Stimulated activated naive CD8-positive, alpha-beta T cell treated with anti-CD3 and anti-CD28 coated beads, Interleukin-15, Interleukin-2, amounts not matched to agents 100 ng/mL and 50 ng/mL, for 24 hours (primary cell): ENCODE measurements around the gene GMNC.

Experiments
- H3K27ac Mint-ChIP-seq: one replicate; pipeline ENCODE4 v1.8.0; 2021; ENCODE audit warnings: mild to moderate bottlenecking, mixed read lengths
- H3K27me3 Mint-ChIP-seq: one replicate; pipeline ENCODE4 v1.8.0; 2021; ENCODE audit warnings: mixed read lengths
- H3K36me3 Mint-ChIP-seq: one replicate; pipeline ENCODE4 v1.8.0; 2021; ENCODE audit warnings: low read depth, mixed read lengths
- H3K4me1 Mint-ChIP-seq: one replicate; pipeline ENCODE4 v1.8.0; 2021; ENCODE audit warnings: low read depth, mixed read lengths
- H3K4me3 Mint-ChIP-seq: one replicate; pipeline ENCODE4 v1.8.0; 2021; ENCODE audit warnings: mild to moderate bottlenecking, mixed read lengths
- H3K9me3 Mint-ChIP-seq: one replicate; pipeline ENCODE4 v1.8.0; 2021; ENCODE audit warnings: mixed read lengths

GMNC gene

DNA sequence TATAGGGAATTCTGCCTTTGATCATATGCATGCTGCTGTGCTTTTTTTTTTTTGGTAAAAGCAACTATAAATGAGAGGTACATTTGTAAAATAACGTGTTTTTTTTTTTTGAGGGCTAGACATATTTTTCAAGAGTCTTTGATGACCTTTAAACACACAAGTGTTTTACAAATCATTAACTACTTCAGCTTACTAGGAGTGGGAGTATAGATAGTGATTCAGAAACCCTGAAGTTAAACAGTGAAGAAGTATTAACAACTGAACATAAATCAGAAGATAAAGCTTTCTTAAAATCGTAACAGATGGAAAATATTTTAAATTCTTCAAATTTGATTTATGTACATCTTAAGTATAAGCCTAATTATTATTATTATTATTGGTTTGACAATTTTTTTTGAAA lies 2.9 kb upstream of the GMNC start:
- Mint-ChIP-seq H3K27me3 (peaks cover 52% of the 10 kb centered on the region), H3K9me3 (no peaks in the 10 kb centered on the region), H3K27ac (no peak overlapping the region), H3K36me3 (no peaks in the 10 kb centered on the region), H3K4me3 (no peak overlapping the region), H3K4me1 (peaks cover 4% of the 10 kb centered on the region)

DNA sequence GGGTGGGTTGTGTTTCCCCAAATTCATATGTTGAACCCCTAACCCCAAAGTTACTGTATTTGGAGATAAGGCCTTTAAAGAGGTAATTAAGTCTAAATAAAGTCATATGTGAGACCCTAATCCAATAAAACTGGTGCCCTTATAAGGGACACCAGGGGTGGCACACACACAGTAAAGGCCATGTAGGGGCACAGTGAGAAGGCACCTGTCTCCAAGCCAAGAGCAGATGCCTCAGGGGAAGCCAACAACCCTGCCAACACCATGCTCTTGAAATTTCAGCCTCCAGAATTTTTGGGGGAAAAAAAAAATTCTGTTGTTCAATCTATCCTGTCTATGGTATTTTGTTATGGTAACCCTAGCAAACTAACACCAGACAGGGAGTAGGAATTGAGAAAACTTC lies 1.5 kb upstream of the GMNC start:
- Mint-ChIP-seq H3K4me3 (no peak overlapping the region), H3K27me3 (peaks cover 62% of the 10 kb centered on the region), H3K9me3 (no peaks in the 10 kb centered on the region), H3K4me1 (peaks cover 4% of the 10 kb centered on the region), H3K36me3 (no peaks in the 10 kb centered on the region), H3K27ac (no peak overlapping the region)

- no peaks in the 10 kb centered on the region for H3K9me3 Mint-ChIP-seq
- peak overlapping the region; percentile 47 for H3K4me3 Mint-ChIP-seq
- peaks cover 4% of the 10 kb centered on the region for H3K4me1 Mint-ChIP-seq
- peaks cover 62% of the 10 kb centered on the region for H3K27me3 Mint-ChIP-seq
- no peaks in the 10 kb centered on the region for H3K36me3 Mint-ChIP-seq
- H3K27ac Mint-ChIP-seq, result no peak overlapping the region
Measured at GRCh38 chr3:190863119-190863465, 598 bp upstream of the GMNC start.

DNA sequence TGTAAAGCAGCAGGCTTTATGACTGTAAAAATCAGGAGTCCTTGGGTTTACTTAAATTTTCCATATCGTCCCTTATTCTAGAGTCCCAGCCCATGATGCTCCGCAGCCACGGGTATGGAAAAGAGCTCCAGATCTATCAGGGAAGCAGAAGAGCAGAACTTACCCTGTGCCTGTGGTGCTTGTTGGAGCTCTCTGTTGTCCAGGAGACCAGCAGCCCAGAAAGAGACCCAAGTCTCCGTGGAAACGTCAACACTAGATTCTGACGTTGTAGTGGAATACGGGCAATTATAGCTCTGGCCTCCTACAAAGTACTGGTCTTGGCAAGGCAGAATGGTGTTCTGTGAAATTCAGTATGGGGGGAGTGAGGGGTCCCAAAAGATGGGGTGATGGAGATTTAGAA lies 2.0 kb downstream of the GMNC start:
- peaks cover 54% of the 10 kb centered on the region for H3K27me3 Mint-ChIP-seq
- no peak overlapping the region for H3K27ac Mint-ChIP-seq
- no peaks in the 10 kb centered on the region for H3K36me3 Mint-ChIP-seq
- H3K4me1 Mint-ChIP-seq, result peaks cover 4% of the 10 kb centered on the region
- H3K9me3 Mint-ChIP-seq, result no peaks in the 10 kb centered on the region
- no peak overlapping the region for H3K4me3 Mint-ChIP-seq

DNA sequence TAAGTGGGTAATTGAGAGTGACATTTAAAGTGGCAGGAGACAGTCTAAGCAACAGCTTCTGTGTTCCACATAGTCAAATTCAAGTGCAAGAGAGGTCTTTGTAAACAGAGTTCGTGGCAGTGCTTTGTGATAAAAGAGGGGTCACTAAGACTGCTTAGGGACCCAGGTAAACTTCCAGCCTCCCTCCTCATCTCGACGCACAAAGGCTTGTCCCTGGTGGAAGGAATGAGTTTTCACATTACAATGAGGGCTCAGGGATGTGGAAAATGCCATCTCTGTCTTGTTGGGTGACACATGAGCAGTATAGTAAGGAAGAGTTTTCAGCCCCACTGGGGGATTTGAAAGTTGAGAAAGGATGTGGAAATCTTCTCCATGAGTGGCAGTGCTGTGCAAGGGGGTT lies 7.3 kb downstream of the GMNC start:
- H3K27ac Mint-ChIP-seq, result no peak overlapping the region
- H3K36me3 Mint-ChIP-seq, result no peaks in the 10 kb centered on the region
- H3K4me1 Mint-ChIP-seq, result no peaks in the 10 kb centered on the region
- peaks cover 7% of the 10 kb centered on the region for H3K27me3 Mint-ChIP-seq
- H3K9me3 Mint-ChIP-seq, result peaks cover 8% of the 10 kb centered on the region
- no peak overlapping the region for H3K4me3 Mint-ChIP-seq

DNA sequence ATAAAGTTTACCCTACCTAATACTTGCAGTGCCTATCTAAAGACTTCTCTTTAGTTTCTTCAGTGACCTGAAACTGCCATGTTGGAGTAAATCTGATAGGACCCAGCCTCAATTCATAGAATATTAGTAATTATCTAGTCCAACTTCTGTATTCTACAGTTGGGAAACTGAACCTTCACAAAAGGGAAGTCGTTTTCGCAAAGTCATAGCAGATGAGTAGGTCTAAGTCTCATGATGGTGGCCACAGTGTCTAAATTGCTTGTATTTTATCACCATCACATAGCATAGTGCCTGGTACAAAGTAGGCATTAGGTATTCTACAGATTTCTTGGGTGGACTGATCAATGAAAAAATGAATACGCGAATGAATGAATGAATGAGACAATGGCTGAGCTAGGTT lies 8.4 kb downstream of the GMNC start:
- no peaks in the 10 kb centered on the region for H3K4me1 Mint-ChIP-seq
- H3K27ac Mint-ChIP-seq, result no peak overlapping the region
- no peak overlapping the region for H3K4me3 Mint-ChIP-seq

GRCh38 chr3:190853464-190853863 lies 9.0 kb downstream of the GMNC start:
- Mint-ChIP-seq H3K36me3 (no peaks in the 10 kb centered on the region), H3K27me3 (no peaks in the 10 kb centered on the region), H3K9me3 (peaks cover 8% of the 10 kb centered on the region), H3K4me3 (no peak overlapping the region), H3K27ac (no peak overlapping the region), H3K4me1 (no peaks in the 10 kb centered on the region)

More for the DNA sequence above, 8.4 kb downstream of the GMNC start:
- no peaks in the 10 kb centered on the region for H3K27me3 Mint-ChIP-seq
- H3K9me3 Mint-ChIP-seq, result peaks cover 8% of the 10 kb centered on the region
- no peaks in the 10 kb centered on the region for H3K36me3 Mint-ChIP-seq

DNA sequence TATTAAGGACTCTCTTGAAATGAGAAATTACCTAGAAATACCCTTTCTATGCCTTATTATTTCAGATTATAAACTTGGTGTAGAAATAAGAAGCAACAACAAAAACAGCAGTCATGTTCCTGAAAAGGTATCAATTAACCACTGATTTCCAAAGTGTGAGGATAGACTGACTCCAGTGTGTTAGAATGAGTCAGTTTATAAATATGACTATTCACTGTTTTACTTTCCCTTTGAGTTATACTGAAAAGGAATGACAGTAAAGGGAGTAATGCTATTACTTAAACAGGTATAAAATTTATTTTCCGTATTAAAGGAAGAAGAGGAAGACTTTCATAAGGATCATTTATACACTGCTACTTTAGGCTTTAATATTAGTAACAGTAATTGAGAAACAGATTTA lies 12.9 kb downstream of the GMNC start:
- Mint-ChIP-seq H3K4me1 (no peaks in the 10 kb centered on the region), H3K27ac (no peak overlapping the region), H3K36me3 (no peaks in the 10 kb centered on the region), H3K27me3 (no peaks in the 10 kb centered on the region), H3K9me3 (peaks cover under 1% of the 10 kb centered on the region), H3K4me3 (no peak overlapping the region)

- Mint-ChIP-seq H3K4me3 (no peak overlapping the region), H3K27me3 (no peaks in the 10 kb centered on the region), H3K36me3 (no peaks in the 10 kb centered on the region), H3K4me1 (no peaks in the 10 kb centered on the region), H3K27ac (no peak overlapping the region), H3K9me3 (no peaks in the 10 kb centered on the region)
Measured at GRCh38 chr3:190848870-190849269, 13.6 kb downstream of the GMNC start.

DNA sequence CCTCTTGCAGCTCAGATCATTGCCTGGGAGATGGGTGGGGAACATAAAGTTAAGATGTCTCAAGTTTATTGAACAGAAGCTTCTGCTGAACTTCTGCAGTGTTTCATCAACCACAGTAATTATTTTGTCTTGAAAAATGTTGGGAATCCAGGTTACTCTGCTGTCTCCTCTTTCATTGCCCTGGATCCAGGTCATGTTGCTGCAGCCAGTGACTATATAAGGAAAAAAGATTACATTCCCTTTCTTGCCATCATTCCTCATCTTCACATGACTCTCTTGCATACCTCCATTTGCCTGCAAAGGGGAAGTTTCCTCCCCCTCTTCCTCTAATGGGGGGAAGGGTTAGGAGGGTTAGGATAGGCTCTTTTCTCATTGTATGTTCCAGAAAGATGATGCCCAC lies 15.1 kb downstream of the GMNC start:
- no peaks in the 10 kb centered on the region for H3K27me3 Mint-ChIP-seq
- H3K9me3 Mint-ChIP-seq, result no peaks in the 10 kb centered on the region
- H3K36me3 Mint-ChIP-seq, result no peaks in the 10 kb centered on the region
- H3K4me1 Mint-ChIP-seq, result no peaks in the 10 kb centered on the region
- H3K4me3 Mint-ChIP-seq, result no peak overlapping the region
- no peak overlapping the region for H3K27ac Mint-ChIP-seq

GRCh38 chr3:190840146-190840545 lies 22.3 kb downstream of the GMNC start:
- Mint-ChIP-seq H3K4me3 (no peak overlapping the region), H3K9me3 (peaks cover 5% of the 10 kb centered on the region), H3K27ac (no peak overlapping the region), H3K4me1 (no peaks in the 10 kb centered on the region), H3K27me3 (no peaks in the 10 kb centered on the region), H3K36me3 (no peaks in the 10 kb centered on the region)

GRCh38 chr3:190831225-190831624 lies 31.3 kb downstream of the GMNC start:
- no peaks in the 10 kb centered on the region for H3K27me3 Mint-ChIP-seq
- no peak overlapping the region for H3K4me3 Mint-ChIP-seq
- no peak overlapping the region for H3K27ac Mint-ChIP-seq
- no peaks in the 10 kb centered on the region for H3K4me1 Mint-ChIP-seq
- H3K9me3 Mint-ChIP-seq, result no peaks in the 10 kb centered on the region
- no peaks in the 10 kb centered on the region for H3K36me3 Mint-ChIP-seq

- Mint-ChIP-seq H3K27ac (no peak overlapping the region), H3K27me3 (no peaks in the 10 kb centered on the region), H3K36me3 (no peaks in the 10 kb centered on the region), H3K4me1 (no peaks in the 10 kb centered on the region), H3K9me3 (no peaks in the 10 kb centered on the region), H3K4me3 (no peak overlapping the region)
Measured at GRCh38 chr3:190830031-190830430, 32.5 kb downstream of the GMNC start.

DNA sequence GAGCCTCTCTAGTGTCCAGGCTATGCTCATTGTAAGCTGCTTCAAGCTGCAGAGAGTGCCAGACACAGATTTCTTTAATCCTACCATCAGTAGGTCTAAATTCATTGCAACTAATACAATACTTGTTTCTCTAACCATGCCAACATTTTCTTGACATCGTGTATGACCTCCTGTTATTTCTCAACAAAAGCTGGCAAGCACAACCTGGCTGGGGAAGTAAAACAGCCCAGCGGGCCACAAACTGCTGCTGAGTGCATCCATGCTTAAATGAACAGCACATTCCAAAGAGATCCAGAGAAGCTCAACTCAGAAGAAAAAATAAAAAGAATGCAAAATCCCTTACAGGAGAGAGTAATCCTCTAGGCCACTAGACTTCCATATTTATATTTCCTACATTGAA lies 36.5 kb downstream of the GMNC start:
- no peaks in the 10 kb centered on the region for H3K27me3 Mint-ChIP-seq
- H3K4me1 Mint-ChIP-seq, result no peaks in the 10 kb centered on the region
- no peaks in the 10 kb centered on the region for H3K36me3 Mint-ChIP-seq
- H3K9me3 Mint-ChIP-seq, result no peaks in the 10 kb centered on the region
- H3K4me3 Mint-ChIP-seq, result no peak overlapping the region
- no peak overlapping the region for H3K27ac Mint-ChIP-seq

DNA sequence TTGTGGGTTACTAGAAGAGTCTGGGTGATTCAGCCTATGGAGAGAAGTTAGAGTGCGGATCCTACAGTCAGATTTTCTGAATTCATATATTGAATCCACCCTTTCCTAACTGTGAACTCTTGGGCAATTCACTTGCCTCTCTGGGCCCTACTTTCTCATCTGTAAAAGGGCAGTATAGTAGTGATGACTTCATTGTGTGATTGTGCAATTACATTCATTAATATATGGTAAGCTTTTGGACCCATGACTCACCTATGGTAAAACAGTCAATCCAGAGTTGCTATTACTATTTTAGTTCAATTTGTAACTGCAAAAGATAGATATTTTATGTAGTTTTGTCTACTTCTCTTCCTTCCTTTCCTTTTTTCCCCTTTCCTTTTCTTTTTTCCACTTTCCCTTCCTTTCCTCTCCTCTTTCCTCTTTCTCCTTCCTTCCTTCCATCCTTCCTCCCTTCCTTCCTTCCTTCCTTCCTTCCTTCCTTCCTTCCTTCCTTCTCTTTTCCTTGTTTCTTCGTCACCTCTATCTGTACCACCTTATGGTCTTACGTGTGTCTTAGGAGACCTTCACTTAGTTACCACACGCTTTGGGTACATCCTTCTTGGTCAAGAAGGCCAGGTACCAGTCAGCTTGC lies 37.0 kb downstream of the GMNC start:
- no peak overlapping the region for H3K27ac Mint-ChIP-seq
- no peak overlapping the region for H3K4me3 Mint-ChIP-seq
- no peaks in the 10 kb centered on the region for H3K36me3 Mint-ChIP-seq
- H3K9me3 Mint-ChIP-seq, result no peaks in the 10 kb centered on the region
- H3K27me3 Mint-ChIP-seq, result no peaks in the 10 kb centered on the region
- H3K4me1 Mint-ChIP-seq, result no peaks in the 10 kb centered on the region

GRCh38 chr3:190811775-190812480 lies 50.6 kb downstream of the GMNC start:
- Mint-ChIP-seq H3K27me3 (peaks cover 10% of the 10 kb centered on the region), H3K9me3 (peaks cover 2% of the 10 kb centered on the region), H3K27ac (no peak overlapping the region), H3K4me1 (no peaks in the 10 kb centered on the region), H3K36me3 (no peaks in the 10 kb centered on the region), H3K4me3 (no peak overlapping the region)
